Breast epithelium (tissue), 4 donors: ENCODE data around the gene PBX3. TPM values are rescaled to one million over a fixed set of nuclear protein-coding genes. Genes with fewer than 3 reads are reported as not detected.

Experiments used
- DNase-seq, 2 donors: peaks; one replicate each; pipeline ENCODE4 v3.0.0-alpha.2; 2019; ENCODE audit warnings: low spot score in 2 of 2
- H3K27ac ChIP-seq, 2 donors: fragments of 200-600 bp; sonication (generic) in 1 of 2; one replicate each; pipeline ENCODE4 v1.5.1; 2016 to 2019; ENCODE audit warnings: mild to moderate bottlenecking in 1 of 2
- H3K27me3 ChIP-seq, 2 donors: fragments of 200-600 bp; sonication (generic) in 1 of 2; one replicate each; pipeline versions ENCODE4 v1.5.1 to v1.6.0; 2017 to 2019; ENCODE audit warnings: control low read depth in 1 of 2, mild to moderate bottlenecking in 1 of 2
- H3K36me3 ChIP-seq: fragments of 200-600 bp; one replicate; pipeline ENCODE4 v1.5.1; 2019
- H3K4me1 ChIP-seq, 2 donors: fragments of 200-600 bp; sonication (generic); one replicate each; pipeline ENCODE4 v1.5.1; 2016 to 2019; ENCODE audit warnings: control low read depth in 1 of 2
- H3K4me3 ChIP-seq, 3 donors: fragments of 200-600 bp; sonication (generic); 1 replicate in 2 of 3; 2 replicates in 1 of 3; pipeline ENCODE4 v1.5.1; 2016 to 2019; ENCODE audit warnings: mild to moderate bottlenecking in 3 of 3, moderate library complexity in 2 of 3
- H3K9me3 ChIP-seq, 2 donors: fragments of 200-600 bp; sonication (generic) in 1 of 2; one replicate each; pipeline ENCODE4 v1.5.1; 2016 to 2019; ENCODE audit warnings: control low read depth in 1 of 2
- POLR2A ChIP-seq: fragments of 450-650 bp; IDR thresholded peaks from one replicate; pipeline ENCODE4 v1.6.1; 2016; ENCODE audit warnings: antibody characterized with exemption, mild to moderate bottlenecking, moderate library complexity
- POLR2AphosphoS5 ChIP-seq, 3 donors: sonication (generic); formaldehyde crosslinking; IDR thresholded peaks; one replicate each; pipeline ENCODE4 v1.6.1; 2017; ENCODE audit warnings: antibody characterized with exemption in 3 of 3
- intact Hi-C: fragments of 100-400 bp; cut with DNase I; formaldehyde crosslinking; loops from one replicate; pipeline ENCODE4 v1.15.1; 2023; ENCODE audit warnings: low total_unique reads
- total RNA-seq, 3 donors: library from RNA; depleted of rRNA; stranded (reverse); fragments of >200 nt; gene quantifications; one replicate each; pipeline ENCODE4 v1.1.0, GENCODE V29; 2016
- TF ChIP-seq, protein P1 (sequence below), 3 donors: fragments of 450-650 bp; IDR thresholded peaks; one replicate each; pipeline ENCODE4 v1.5.1; 2016 to 2017; ENCODE audit warnings: antibody characterized with exemption in 3 of 3, mild to moderate bottlenecking in 3 of 3, moderate library complexity in 3 of 3

The PBX3 gene
- total RNA-seq, 3 donors from 2014 or later: 29.5 to 31.2 (median 29.8) TPM

DNA sequence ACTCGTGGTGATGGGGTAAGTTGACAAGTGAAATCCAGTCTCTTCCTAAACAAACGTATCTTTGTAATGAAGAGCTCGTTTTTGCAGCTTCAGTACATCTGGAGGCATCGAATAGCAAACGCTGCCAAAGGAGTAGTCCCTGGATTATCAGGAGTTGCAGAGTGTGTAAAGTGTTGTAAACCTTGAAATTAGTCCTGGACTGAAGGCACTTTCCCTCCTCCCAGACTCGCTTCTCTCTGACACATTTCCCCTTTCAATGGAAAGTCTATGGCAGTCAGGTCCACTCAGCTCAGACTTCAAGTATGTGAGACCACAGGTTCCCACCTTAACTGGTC, 1.5 kb upstream of the PBX3 start:
- intact Hi-C loops: loop anchor here (5.0 kb wide), 1 partner anchor 338 kb away; no protein-coding TSS in a partner anchor
- Histone ChIP-seq H3K4me3 (peak overlapping the region; percentile 73 to 92 (median 82)), H3K27ac (peak overlapping the region; percentile 83 to 96)

DNA sequence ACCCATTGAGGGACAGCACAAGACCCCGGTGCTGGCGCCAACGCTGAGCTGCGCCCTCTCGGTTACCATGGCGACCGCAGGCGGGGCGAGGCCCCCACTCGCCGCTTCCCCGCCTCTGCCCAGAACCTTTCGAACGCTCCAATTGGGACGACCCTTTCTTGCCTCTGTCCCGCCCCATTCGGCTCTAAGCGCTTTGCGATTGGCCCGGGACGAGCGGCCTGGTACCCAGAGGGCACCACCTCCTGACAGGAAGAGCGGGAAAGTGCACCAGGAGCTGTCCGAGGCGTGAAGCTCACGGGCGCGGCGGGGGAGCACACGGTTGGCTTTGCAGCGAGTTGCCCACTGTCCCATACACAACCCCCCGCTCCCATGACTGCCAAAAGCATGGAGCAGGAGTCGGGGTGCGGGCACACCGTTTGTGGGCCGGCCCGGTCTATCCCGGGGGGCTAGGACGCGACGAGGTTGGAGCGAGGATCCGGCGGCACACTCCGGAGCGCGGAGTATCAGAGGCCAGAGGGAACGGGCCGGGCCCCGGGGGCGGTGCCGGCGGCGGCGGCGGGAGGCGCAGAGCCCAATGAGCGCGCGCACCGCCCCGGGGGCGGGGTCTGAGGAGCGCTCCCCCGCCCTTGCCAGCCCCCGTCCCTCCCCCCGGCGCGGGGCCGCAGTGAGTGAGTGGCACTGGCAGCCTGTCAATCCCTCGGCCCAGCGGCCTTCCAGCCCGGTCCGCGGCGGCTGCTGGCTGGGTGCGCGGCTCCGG, 978 bp upstream of the PBX3 start:
- Histone ChIP-seq H3K4me1 (no peaks in the 10 kb centered on the region), H3K27me3 (no peaks in the 10 kb centered on the region), H3K36me3 (no peaks in the 10 kb centered on the region), H3K9me3 (no peaks in the 10 kb centered on the region), H3K4me3 (peak overlapping the region; percentile 73 to 92 (median 82)), H3K27ac (peak overlapping the region; percentile 83 to 96)
- TF ChIP-seq, protein P1, sequence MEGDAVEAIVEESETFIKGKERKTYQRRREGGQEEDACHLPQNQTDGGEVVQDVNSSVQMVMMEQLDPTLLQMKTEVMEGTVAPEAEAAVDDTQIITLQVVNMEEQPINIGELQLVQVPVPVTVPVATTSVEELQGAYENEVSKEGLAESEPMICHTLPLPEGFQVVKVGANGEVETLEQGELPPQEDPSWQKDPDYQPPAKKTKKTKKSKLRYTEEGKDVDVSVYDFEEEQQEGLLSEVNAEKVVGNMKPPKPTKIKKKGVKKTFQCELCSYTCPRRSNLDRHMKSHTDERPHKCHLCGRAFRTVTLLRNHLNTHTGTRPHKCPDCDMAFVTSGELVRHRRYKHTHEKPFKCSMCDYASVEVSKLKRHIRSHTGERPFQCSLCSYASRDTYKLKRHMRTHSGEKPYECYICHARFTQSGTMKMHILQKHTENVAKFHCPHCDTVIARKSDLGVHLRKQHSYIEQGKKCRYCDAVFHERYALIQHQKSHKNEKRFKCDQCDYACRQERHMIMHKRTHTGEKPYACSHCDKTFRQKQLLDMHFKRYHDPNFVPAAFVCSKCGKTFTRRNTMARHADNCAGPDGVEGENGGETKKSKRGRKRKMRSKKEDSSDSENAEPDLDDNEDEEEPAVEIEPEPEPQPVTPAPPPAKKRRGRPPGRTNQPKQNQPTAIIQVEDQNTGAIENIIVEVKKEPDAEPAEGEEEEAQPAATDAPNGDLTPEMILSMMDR (IDR thresholded peaks at IDR 0.05): no peak
- peak; percentile 32 to 47 (median 46) for TF ChIP-seq POLR2AphosphoS5 (IDR thresholded peaks at IDR 0.05)
- no peak for TF ChIP-seq POLR2A
- intact Hi-C loops: loop anchor here (5.0 kb wide), 1 partner anchor 339 kb away; no protein-coding TSS in a partner anchor
- peak; percentile 90 to 91 for DNase-seq

More for the DNA sequence above, 1.5 kb upstream of the PBX3 start:
- DNase-seq: no peak
- TF ChIP-seq, protein P1 (IDR thresholded peaks at IDR 0.05): no peak
- no peak for TF ChIP-seq POLR2AphosphoS5 (IDR thresholded peaks at IDR 0.05)
- no peak for TF ChIP-seq POLR2A
- H3K9me3 ChIP-seq: no peaks in the 10 kb centered on the region
- H3K4me1 ChIP-seq: no peaks in the 10 kb centered on the region
- H3K36me3 ChIP-seq: no peaks in the 10 kb centered on the region
- H3K27me3 ChIP-seq: no peaks in the 10 kb centered on the region

DNA sequence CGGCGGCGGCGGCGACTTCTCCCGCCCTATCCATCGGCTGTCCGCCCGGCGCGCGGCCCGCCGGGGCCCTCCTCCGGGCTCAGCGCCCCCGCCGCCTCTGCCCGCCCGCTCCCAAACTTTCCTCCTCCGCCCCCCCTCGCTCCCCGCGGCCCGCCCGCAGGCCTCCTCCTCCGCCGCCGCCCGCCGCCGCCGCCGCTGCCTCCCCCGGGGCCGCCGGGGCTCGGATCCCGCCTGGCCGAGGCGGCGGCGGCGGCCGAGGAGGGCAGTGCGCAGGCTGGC, 460 bp upstream of the PBX3 start:
- no peak for TF ChIP-seq POLR2AphosphoS5 (IDR thresholded peaks at IDR 0.05)
- TF ChIP-seq, protein P1 (IDR thresholded peaks at IDR 0.05): no peak
- no peak for TF ChIP-seq POLR2A
- intact Hi-C loops: loop anchor here (5.0 kb wide), 1 partner anchor 339 kb away; no protein-coding TSS in a partner anchor
- Histone ChIP-seq H3K36me3 (no peaks in the 10 kb centered on the region), H3K27me3 (no peaks in the 10 kb centered on the region), H3K27ac (peak overlapping the region; percentile 83 to 96), H3K4me3 (peak overlapping the region; percentile 73 to 92 (median 82)), H3K4me1 (no peaks in the 10 kb centered on the region), H3K9me3 (no peaks in the 10 kb centered on the region)
- DNase-seq: no peak

DNA sequence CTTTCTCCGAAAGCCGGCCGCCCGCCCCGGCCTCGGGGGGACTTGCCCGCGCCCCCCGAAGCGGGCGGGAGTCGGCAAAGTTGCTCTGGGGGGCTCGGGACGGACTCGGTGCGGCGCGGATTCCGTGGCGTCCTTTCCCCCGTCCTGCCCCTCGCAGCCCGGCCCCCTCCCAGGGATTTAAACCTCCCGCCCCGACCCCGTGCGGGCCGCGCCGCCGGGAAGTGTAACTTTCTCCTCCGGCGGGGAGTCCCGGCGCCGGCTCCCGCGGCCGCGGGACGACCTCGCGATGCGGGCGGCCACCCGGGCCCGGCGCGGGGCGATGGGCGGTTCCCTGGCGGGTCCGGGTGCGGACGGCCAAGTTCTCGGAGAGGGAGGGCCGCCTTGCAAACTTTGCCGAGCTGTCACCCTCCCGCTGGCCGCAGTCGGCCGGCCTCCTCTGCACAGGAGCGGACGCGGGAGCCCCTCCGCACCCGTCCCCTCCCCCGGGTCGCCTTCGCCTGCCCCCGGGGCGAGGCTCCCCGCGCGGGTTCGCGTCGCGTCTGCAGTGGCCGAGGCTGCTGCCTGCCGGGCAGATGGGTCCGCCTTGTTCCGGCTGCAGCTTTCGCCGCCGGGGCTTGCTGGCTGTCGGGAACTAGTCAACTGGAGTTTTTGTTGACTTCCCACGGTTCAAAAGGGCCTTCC, 732 bp downstream of the PBX3 start:
- H3K27me3 ChIP-seq: no peaks in the 10 kb centered on the region
- H3K9me3 ChIP-seq: no peaks in the 10 kb centered on the region
- no peaks in the 10 kb centered on the region for H3K4me1 ChIP-seq
- intact Hi-C loops: loop anchor here (5.0 kb wide), 1 partner anchor 341 kb away; no protein-coding TSS in a partner anchor
- H3K36me3 ChIP-seq: no peaks in the 10 kb centered on the region
- TF ChIP-seq POLR2AphosphoS5 (IDR thresholded peaks at IDR 0.05) (no peak), POLR2A (no peak)
- TF ChIP-seq, protein P1 (IDR thresholded peaks at IDR 0.05): no peak
- no peak for DNase-seq
- peak overlapping the region; percentile 64 to 96 for H3K27ac ChIP-seq
- H3K4me3 ChIP-seq: peak overlapping the region; percentile 73 to 92 (median 82)
